NK-92 (cell line): ENCODE results near the gene PIRT.
"Not testable (repeated sequence)": the region's sequence is repeated elsewhere in the genome, so short reads cannot be mapped to it uniquely, and the experiment has no call there.

Experiments used
- DNase-seq: peaks from one replicate; lab custom pipeline; 2025; ENCODE audit not compliant: unreplicated experiment; lab: John Stamatoyannopoulos, UW

Gene PIRT

DNA sequence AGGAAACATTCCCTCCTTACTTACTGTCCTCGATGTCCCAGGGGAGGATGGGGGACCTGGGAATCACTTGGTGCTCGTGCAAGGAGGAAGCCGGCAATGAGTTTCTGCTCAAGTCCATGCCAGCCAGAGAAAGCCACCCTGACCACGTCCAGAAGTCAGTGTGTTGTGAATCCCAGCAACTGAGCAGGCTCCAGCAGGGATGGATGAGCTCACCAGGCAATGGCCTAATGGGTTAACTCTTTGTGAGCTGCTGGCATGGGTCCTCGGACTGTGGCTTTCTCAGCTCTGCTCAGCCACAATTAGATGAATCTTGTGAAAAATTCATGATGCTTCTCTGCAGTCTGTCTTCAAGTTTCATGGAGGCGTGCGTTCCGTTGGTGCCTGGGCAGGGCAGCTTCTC, at the start of gene PIRT:
TSS of gene PIRT (minus strand) at position 167 of the 400 bp plus-strand sequence. CDS start 12,442 bp downstream, outside the sequence.
- DNase-seq = no peak

DNA sequence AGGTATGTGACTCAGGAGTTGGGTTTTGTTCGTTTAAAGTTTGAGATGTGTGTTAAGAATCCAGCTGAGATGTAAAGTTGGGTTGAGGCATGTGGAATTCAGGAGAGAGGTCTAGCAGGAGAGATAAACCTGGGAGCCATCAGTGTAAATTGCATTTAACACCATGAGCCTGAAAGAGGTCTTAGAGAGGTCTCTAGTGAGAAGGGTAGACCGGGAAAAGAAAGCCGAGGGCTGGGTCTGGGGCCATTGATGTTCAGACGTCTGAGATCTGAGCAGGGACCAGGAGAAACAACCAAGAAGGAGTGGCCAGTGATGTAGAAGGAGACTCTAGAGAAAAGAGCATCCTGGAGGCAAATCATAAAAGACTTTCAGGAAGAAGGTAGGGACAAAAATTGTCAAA, 44.1 kb upstream of the PIRT start:
- no peak for DNase-seq

DNA sequence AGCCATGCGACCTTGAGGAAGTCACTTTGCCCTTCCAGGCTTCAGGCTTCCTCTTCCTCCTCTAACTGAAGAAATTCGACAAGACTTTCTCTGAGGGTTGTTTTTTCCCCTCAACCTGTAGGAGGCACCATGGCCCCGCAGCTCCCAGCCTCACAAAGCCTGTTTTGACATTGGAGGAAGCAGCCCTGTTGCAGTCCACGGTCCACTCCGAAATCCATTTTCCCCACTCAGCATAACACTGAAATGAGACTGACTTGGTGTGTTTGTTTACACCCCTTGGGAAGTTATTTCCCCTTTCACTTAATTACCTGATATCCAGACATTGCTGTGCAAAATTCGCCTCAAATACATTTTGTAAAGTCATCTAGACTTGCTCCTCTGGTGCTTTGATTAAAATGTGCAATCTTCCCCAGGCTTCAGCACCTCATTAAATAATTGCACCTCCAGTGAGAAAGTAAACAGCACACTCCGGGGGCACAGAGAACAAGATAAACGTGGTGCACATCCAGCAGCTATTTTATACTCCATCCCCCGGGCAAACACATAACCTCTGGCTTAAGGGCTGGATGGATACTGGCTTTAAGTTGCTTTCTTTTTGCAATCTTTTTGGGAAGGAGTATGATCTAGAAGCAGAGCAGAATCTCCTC, 41.4 kb upstream of the PIRT start:
- no peak for DNase-seq

DNA sequence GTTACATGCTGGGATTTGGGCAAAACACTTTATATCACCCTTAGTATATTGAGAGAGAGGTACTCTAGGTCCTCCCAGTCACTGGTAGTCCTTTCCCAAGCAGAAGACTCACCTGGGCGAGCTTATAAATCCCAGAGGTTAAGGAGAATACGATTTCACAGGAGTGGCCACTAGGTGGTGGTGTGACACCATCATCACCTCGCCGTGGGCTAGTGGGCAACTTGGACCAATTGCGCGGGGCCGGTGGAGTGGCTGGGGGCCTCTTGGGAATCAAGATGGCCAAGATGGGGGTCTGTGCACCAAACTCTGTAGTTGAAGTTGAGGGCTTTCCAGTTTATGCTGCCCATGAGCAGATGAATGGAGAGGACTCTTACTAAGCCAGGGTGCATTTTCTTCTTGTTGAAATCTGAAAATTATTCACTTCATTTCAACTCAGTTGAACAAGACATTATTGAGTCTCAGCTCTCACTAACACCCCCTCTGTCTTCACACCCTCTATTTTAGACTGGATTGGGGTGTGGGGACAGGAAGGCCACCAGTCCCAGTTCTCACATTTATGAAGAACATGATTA, 38.2 kb upstream of the PIRT start:
- no peak for DNase-seq

DNA sequence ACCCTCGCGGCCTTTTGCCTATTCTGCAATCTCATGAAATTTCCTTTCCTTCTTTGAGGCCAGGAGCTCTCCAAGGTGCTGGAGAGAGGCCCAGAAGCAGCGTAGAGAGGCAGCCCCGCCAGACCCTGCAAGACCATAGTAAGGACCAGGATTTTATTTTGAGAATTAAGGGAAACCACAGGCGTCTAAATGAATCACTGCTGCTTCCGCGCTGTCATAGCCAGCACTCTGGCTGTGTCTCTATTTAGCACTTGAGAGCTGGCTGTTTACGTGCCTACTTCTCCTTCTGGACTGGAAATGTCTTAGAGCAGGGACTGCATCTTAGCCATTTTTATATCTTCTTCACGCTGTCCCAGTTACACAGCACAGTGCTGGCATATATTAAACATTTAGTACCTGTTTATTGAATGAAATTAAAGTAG, 37.6 kb upstream of the PIRT start:
- DNase-seq = no peak

DNA sequence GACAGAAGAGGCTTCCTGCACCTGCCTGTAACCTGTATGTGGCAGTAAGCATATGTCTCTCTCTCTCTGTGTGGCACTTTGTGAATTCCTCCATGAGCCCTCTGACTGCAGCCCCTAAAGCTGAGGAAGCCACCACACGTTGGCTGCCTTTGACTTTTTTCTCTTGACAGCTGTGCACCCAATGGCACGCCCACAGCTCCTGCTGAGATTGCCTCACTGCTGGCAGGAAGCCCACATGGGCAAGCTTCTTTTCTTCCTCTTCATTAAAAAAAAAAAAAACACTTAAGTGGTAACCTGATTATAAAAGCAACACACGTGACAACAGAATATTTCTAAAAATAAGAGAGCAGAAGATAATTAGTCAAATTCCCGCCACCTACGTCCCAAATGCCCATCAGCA, 34.0 kb upstream of the PIRT start:
- no peak for DNase-seq

DNA sequence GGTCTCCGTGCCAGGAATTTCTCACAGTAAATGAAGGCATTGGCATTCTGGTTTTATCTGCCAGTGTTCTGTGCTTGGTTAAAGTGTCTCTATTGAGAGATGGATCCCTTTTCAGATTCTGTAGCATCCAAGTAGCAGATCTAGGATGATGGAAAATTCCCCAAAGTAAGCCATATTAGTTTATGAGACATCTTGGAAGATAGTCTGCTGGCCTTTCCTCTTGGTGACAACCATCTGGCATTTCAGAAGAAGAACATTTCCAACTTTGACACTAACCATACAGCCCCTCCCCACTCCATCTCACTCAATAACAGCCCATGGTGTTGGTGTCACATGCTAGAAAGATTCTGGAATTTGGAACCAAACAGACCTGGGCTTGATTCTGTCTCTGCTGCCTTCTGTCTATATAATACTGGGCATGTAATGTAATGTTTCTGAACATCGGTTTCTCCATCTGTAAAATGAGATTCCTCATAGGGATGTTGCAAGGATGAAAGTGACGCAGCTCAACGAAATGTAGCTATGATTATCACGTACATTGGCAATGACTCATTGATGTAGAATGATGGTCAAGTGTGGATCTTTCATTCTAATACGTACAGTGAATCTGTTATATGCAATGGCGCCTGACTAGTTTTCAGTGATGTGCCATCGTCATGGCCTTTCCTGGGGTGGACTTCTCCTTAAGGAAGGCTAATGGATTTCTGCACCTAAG, 32.6 kb upstream of the PIRT start:
- no peak for DNase-seq

DNA sequence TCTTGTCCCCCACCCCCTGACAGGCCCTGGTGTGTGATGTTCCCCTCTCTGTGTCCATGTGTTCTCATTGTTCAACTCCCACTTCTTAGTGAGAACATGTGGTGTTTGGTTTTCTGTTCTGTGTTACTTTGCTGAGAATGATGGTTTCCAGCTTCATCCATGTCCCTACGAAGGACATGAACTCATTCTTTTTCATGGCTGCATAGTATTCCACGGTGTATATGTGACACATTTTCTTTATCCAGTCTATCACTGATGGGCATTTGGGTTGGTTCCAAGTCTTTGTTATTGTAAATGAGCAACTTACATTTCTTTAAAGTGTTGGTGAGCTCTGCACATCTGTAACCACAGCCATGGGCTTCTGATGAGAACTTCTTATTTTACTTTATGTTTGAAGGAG, 30.9 kb upstream of the PIRT start:
- DNase-seq = not testable (repeated sequence)

DNA sequence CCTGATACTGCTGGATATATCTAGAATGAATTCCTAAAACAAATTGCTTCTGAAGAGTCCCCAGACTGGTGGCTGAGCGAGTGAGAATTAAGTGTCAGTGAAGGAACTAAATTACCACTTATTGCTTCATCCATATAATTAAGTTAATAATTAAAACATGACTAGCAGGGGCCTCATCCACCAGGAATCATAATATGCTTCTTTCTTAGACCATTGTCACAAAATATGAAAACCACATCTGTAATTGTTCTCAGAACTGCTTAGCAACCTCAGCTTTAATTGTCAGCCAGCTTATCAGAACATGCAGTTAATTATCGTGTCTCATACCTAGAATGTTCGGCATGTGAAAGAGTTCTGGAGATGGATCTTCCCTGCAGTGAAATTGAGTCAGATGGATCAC, 21.2 kb upstream of the PIRT start:
- no peak for DNase-seq

DNA sequence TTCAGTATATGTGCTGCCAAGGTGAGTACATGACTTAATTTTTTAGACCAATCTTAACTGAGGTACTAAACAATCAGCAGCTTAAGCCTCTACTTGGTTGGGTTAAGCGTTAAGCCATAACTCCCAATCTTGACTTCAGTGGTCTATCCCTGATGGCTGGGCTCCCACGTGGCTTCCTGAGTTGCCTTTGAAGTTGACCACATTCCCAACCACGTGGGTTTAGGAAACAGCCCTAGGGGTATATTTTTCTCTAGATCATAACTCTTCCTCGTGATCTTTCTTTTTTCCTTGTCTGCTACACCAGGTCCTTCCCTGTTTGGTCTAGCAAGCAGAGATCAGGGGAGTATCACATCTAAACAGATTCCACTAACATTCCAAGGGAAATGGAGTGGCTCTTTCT, 20.1 kb upstream of the PIRT start:
- DNase-seq = no peak

DNA sequence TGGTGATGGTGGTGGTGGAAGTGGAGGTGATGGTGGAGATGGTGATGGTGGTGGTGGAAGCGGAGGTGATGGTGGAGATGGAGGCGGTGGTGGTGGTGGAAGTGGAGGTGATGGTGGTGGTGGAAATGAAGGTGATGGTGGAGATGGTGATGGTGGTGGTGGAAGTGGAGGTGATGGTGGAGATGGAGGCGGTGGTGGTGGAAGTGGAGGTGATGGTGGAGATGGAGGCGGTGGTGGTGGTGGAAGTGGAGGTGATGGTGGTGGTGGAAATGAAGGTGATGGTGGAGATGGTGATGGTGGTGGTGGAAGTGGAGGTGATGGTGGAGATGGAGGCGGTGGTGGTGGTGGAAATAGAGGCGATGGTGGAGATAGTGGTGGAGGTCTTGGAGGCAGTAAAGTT, 8.7 kb upstream of the PIRT start:
- not testable (repeated sequence) for DNase-seq

DNA sequence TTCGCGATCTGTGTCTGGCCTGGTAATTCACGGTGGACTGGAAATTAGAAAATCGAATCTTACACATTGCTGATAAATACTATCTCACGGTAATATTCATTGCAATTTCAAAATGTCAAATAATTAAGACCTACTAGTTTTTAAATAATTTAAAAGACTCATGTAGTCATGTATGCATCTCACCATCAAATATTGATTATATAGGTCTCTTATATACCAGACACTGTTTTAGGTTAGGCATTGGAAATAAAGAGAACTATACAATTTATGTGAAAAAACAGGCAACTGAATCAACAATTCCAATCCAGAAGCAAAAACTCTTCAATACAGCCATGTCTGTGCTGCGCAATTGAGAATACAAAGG, 7.5 kb upstream of the PIRT start:
- DNase-seq = no peak

DNA sequence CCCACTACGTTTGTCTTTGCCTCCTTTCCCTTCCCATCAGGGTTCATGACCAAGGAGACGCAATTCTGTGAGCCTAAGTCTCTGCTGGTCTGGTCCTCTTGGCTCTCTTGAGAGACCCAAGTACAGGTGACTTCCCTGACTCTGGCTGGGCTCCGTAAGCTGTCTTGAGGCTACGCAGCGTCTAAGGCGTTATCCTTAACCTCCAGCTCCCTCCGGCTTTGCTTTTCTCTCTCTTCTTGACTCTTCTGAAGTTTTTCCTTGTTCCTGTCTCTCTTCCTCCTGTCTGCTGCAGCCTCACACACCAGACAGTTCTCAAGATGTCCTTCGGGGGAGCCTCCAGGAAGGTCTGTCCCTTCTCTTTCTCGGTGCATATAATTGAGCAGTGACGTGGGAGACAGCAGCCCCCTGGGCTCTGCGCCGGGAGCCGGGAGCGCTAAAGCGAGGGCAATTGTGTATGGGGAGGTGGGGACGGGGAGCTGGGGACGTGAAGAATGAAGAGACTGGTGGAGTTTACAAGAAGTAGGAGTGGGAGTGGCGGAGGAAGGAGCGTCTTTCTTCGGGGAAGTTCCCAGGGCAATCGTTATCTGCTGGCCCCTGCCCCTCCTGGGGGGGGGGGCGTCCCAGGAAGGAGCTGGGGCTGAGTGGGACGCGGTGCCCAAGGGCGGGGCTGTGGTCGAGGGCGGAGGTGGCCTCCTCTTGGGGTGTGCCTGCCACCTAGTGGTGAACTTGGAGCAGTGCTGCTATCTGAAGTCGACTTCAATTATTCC, 6.9 kb upstream of the PIRT start:
- no peak for DNase-seq

DNA sequence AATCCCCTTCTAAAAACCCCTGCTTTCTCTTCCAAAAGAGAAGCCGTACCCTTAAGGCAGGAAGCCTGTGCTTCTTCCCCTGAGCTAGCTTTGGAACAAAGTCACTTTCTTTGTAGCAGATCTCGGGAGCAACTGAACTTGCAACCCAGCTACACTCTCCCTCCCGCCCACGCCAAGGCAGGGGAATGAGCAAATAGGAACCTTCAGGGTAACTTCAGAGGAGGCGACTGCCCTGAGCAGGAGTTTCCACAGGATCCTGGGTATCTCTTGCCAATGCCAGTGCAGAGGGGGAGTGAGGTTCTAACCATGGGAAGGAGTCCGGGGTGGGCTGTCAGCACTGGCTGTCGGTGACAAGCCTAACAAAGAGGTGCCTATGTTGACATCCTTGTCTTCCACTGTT, 5.9 kb upstream of the PIRT start:
- no peak for DNase-seq

DNA sequence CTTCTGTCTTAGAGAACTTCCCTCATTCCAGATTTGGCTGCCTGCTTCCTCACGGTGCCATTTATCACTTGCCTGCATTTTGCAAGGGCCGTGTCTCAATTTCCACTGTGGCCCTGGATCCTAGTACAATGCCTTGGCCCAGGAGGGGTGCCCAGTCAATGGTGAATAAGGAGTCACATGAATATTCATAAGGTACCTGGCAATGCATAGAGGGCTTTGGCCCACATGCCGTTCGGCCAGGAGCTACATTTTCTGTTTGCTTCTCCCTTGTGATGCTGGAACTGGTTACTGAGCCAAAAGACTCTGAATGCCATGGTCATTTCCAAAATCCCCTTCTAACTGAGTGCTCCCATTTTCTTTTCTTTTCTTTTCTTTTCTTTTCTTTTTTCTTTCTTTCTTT, 4.8 kb upstream of the PIRT start:
- DNase-seq = no peak

DNA sequence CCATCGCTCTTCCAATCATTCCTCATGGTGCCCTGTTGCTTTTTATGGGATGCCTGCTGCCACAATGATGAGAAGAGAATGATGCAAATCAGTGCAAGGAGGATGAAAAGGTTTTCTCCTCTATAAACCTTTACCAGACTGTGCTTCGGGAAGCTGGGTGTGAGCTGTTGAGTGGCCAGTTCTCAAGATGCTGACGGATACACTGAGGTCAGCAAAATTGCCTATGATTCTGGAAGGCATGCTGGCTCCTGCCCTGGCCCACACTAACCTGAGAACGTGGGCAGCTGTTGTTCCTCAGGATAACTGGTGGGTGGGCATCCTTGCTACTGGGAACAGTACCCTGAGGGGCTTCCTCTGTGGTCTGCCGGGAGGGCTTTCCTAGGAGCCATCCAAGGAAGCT, 795 bp upstream of the PIRT start:
- DNase-seq = no peak

DNA sequence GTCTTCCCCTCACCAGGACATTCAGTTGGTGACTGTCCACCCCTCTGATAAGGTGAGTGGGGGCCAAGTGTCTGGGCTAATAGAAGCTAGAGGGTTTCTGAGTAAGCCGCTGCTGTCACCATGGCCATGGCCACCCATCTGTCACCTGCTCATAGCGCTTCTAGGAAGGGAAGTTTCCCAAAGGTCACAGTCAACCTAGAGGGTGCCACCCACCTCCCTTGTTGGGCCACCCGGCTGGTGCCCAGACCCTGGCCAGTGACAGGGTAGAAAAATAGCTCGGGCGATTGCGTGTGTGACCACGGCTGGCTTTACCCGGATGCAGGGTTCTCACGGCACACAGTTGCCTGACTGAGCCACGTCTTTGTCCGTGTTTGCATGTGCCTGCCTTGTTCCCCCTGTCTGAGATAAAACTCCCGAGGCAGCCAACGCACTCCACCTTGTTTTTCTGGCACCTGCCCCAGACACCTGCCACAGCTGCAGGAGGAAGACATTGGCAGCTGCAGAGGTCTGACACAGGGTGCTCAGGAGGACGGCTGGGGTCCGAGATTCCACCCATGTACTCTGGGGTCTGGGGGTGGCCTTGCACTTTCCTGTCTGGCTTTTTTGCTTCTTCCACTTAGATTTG, 809 bp downstream of the PIRT start:
- no peak for DNase-seq

DNA sequence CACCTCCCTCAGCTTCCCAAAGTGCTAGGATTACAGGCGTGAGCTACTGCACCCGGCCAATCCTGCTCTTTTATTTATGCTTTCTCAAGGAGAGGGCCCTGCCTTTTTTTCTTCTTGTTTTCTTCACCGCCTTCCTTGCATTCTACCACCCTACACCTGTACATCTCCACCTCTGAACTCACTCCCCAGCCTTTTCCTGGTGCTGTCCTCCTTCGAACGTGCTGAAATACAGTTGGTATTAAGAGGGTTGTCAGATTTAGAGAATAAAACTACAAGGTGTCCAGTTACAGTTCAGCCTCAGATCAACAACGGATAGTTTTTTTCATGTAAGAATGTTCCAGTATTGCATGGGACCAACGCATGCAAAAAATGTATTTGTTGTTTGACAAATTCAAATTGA, 1.7 kb downstream of the PIRT start:
- no peak for DNase-seq

DNA sequence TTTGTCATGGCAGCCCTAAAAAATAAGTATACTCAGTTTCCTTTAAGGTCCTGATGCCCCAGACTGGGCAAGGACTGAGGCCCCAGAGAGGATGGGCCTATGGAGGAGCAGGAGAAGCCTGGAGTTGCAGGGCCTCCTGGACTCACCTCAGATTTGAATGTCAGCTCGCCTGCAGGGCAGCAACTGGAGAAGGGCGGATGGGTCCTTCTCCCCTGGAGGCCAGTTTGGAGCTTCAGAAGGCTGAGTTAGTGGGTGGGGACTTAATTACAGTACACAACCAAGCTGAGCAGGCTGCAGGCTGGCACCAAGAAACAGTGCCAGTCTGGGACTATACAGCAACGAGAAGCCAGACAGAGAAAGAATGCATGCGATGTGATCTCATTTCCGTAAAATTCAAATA, 6.2 kb downstream of the PIRT start:
- DNase-seq = no peak

DNA sequence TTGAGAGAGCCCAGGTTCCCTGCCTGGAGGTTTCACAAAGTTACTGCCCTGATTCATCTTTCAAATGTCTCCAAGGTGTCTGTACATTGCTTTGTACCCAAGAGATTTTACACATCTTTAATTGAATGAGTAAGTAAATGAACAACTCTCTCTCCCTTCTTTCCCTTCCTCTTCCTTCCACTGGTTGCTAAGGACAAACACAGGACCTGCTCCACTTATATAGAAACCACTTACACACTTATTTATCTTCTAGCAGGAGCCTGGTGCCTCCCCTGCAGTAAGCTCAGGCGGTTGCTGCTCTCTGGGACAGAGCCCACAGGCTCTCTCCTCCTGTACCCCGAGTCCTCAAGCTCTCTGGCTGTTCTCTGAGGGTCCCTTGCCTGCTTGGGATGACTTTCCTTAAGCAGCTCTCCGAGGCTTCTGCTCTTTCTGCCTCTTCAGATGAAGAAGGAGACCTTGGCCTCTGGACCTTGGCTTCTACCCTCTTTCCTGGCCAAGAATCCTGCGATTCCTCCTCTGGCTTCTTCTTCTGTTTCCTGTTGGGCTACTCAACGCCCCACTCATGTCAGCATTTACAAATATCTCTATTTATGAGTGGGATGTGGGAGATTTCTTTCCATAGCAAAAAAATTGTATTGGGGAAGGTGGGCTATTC, 9.9 kb downstream of the PIRT start:
- no peak for DNase-seq

DNA sequence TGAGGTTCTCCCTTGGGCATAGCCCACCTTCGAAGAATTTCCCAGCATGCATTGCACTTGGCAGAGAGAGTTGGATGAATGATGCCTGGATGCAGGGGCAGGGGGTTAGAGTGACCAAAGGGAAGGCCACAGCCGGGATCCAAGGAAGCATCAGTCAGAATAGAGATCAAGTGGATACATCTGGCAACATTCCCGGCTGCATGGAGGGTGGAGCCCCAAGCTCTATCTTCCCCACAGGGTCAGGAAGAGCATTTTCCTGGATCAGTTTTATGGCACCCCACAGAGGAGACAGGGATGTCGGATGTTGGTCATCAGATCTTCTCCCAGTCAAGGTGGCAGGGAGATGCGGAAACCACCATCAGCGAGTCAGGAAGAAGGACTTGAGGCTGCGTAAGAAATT, 13.0 kb downstream of the PIRT start:
- DNase-seq = no peak
